Right lobe of liver (tissue), 6 donors: ENCODE data around the gene PCDHAC1. TPM values are rescaled to one million over a fixed set of nuclear protein-coding genes. Genes with fewer than 3 reads are reported as not detected.
A peak's percentile ranks its signal among the peaks of the same experiment; 100 is the strongest.

ENCODE experiments used
- ATAC-seq, 4 donors: fragments of 200-7000 bp; cut with Tn5 transposase; one replicate each; pipeline ENCODE4 v1.9.1; 2020; ENCODE audit warnings: mild to moderate bottlenecking in 4 of 4, moderate library complexity in 4 of 4
- DNase-seq, 3 donors: peaks; one replicate each; pipeline ENCODE4 v3.0.0-alpha.2; 2020
- H3K27ac ChIP-seq, 3 donors: fragments of 200-600 bp; one replicate each; pipeline ENCODE4 v1.8.0; 2022
- H3K27me3 ChIP-seq, 2 donors: fragments of 200-600 bp; one replicate each; pipeline ENCODE4 v1.8.0; 2022
- H3K36me3 ChIP-seq, 4 donors: fragments of 200-600 bp; sonication (generic) in 1 of 4; one replicate each; pipeline versions ENCODE4 v1.5.1 to v1.8.0; 2017 to 2022; ENCODE audit warnings: control low read depth in 1 of 4
- H3K4me1 ChIP-seq, 4 donors: fragments of 200-600 bp; sonication (generic) in 1 of 4; one replicate each; pipeline versions ENCODE4 v1.5.1 to v1.8.0; 2017 to 2022; ENCODE audit warnings: control low read depth in 1 of 4
- H3K4me3 ChIP-seq, 3 donors: fragments of 200-600 bp; one replicate each; pipeline ENCODE4 v1.8.0; 2022
- H3K9me3 ChIP-seq, 4 donors: fragments of 200-600 bp; sonication (generic) in 1 of 4; one replicate each; pipeline versions ENCODE4 v1.5.1 to v1.8.0; 2017 to 2022; ENCODE audit warnings: control low read depth in 1 of 4
- CTCF ChIP-seq, 4 donors: fragments of 200-600 bp in 3 of 4; fragments of 450-650 bp in 1 of 4; IDR thresholded peaks; one replicate each; pipeline versions ENCODE4 v1.5.1 to v1.8.0; 2016 to 2022; ENCODE audit warnings: antibody characterized with exemption in 4 of 4, mild to moderate bottlenecking in 2 of 4
- POLR2A ChIP-seq: fragments of 450-650 bp; IDR thresholded peaks from one replicate; pipeline ENCODE4 v1.6.1; 2017; ENCODE audit warnings: antibody characterized with exemption, mild to moderate bottlenecking
- whole genome bisulfite sequencing: methylation state at CpG from one replicate; pipeline ENCODE4 v1.1.6; 2018; ENCODE audit warnings: low coverage, low lambda C conversion rate; ENCODE audit not compliant: insufficient coverage; ENCODE audit errors: missing lambda C conversion rate; 5-methylcytosine and 5-hydroxymethylcytosine counted together
- intact Hi-C, 2 donors: fragments of 100-400 bp; cut with DNase I; formaldehyde crosslinking; loops; one replicate each; pipeline versions ENCODE4 v1.11.2 to v1.14.1; 2022
- total RNA-seq, 6 experiments: library from RNA; depleted of rRNA in 2 of 6; stranded (reverse); fragments of >200 nt in 2 of 6; fragmentation: NEBNext Ultra II Directional in 3 of 6; extraction: Animal tissue kit (Norgen Biotek cat#: 25700) in 3 of 6; gene quantifications; one replicate each; pipeline versions ENCODE4 v1.1.0 to v1.2.4, GENCODE V29; 2016 to 2023
- donor health status: DM: no; HTN: yes; CAD: no.
- donor health status: DM: no; HTN: no; CAD: no.
- donor health status: DM: no; HTN: no; CAD: no.
- donor health status: DM: no; HTN: yes; CAD: no.
- donor health status: DM: no; HTN: yes; CAD: no.

The PCDHAC1 gene
- total RNA-seq, 6 experiments from 2014 or later = 0.18 to 0.86 (median 0.35) TPM

GRCh38 chr5:140965905-140966292 is 39.8 kb downstream of the PCDHAC1 start:
- no peaks in the 10 kb centered on the region for H3K9me3 ChIP-seq
- H3K4me3 ChIP-seq = peak overlapping the region; percentile 45 to 54 (median 48)
- peaks cover 0 to 8% (median 0%) of the 10 kb centered on the region in 4 donors for H3K4me1 ChIP-seq
- DNase-seq (no peak), ATAC-seq (no peak)
- H3K27ac ChIP-seq = peak overlapping the region in 1 of 3 donors; percentile 8
- TF ChIP-seq CTCF (IDR thresholded peaks at IDR 0.05) = no peak
- TF ChIP-seq POLR2A = no peak
- intact Hi-C loops = no loop called here
- H3K36me3 ChIP-seq = no peaks in the 10 kb centered on the region
- H3K27me3 ChIP-seq = peaks cover 0 to 5% of the 10 kb centered on the region in 2 donors
- WGBS = 8% methylated on average over 9 of the region's 9 CpGs

- peaks cover 0 to 5% of the 10 kb centered on the region in 2 donors for H3K27me3 ChIP-seq
- H3K4me3 ChIP-seq = peak within 1 kb of the TSS; percentile 45 to 54 (median 48)
- no peaks in the 10 kb centered on the region for H3K9me3 ChIP-seq
- peak; percentile 49 to 56 (median 51) for DNase-seq
- ATAC-seq = peak; percentile 79 to 83 (median 82)
- H3K27ac ChIP-seq = peak within 1 kb of the TSS in 1 of 3 donors; percentile 8
- 7% methylated on average over 22 of the region's 80 CpGs for WGBS
- no peaks in the 10 kb centered on the region for H3K36me3 ChIP-seq
- TF ChIP-seq CTCF (IDR thresholded peaks at IDR 0.05) = no peak
- TF ChIP-seq POLR2A = no peak
- peaks cover 0 to 8% (median 0%) of the 10 kb centered on the region in 4 donors for H3K4me1 ChIP-seq
- intact Hi-C loops = no loop called here
Observed at GRCh38 chr5:140966293-140967225, 40.5 kb downstream of the PCDHAC1 start, which contains the start of gene PCDHAC2. TSS of gene PCDHAC2 (plus strand) at chr5:140966476. CDS start at chr5:140966767, 291 bp downstream.

GRCh38 chr5:140967226-140967893 is 41.3 kb downstream of the PCDHAC1 start:
- H3K27ac ChIP-seq = no peak overlapping the region
- no peaks in the 10 kb centered on the region for H3K36me3 ChIP-seq
- 11% methylated on average over 10 of the region's 34 CpGs for WGBS
- intact Hi-C loops = no loop called here
- H3K27me3 ChIP-seq = peaks cover 0 to 5% of the 10 kb centered on the region in 2 donors
- peak overlapping the region in 2 of 3 donors; percentile 45 to 48 for H3K4me3 ChIP-seq
- DNase-seq = no peak
- ATAC-seq = peak in 3 of 4 donors; percentile 4 to 10 (median 6)
- H3K9me3 ChIP-seq = no peaks in the 10 kb centered on the region
- TF ChIP-seq CTCF (IDR thresholded peaks at IDR 0.05) (no peak), POLR2A (no peak)
- H3K4me1 ChIP-seq = peaks cover 0 to 8% (median 0%) of the 10 kb centered on the region in 4 donors

GRCh38 chr5:140969880-140970279 is 43.8 kb downstream of the PCDHAC1 start:
- H3K27ac ChIP-seq = no peak overlapping the region
- no peaks in the 10 kb centered on the region for H3K36me3 ChIP-seq
- peaks cover 0 to 8% (median 0%) of the 10 kb centered on the region in 4 donors for H3K4me1 ChIP-seq
- no peak for TF ChIP-seq POLR2A
- no peak for TF ChIP-seq CTCF (IDR thresholded peaks at IDR 0.05)
- H3K9me3 ChIP-seq = no peaks in the 10 kb centered on the region
- DNase-seq (no peak), ATAC-seq (no peak)
- H3K27me3 ChIP-seq = peaks cover 0 to 5% of the 10 kb centered on the region in 2 donors
- H3K4me3 ChIP-seq = no peak overlapping the region
- intact Hi-C loops = no loop called here
